GM19438 (cell line): ENCODE measurements around the gene CLCN4.

ENCODE experiments used
- ATAC-seq: cut with Tn5 transposase; IDR thresholded peaks from one replicate; pipeline ENCODE4 v1.9.1; 2021; ENCODE audit warnings: low read depth; ENCODE audit not compliant: unreplicated experiment

CLCN4 gene

DNA sequence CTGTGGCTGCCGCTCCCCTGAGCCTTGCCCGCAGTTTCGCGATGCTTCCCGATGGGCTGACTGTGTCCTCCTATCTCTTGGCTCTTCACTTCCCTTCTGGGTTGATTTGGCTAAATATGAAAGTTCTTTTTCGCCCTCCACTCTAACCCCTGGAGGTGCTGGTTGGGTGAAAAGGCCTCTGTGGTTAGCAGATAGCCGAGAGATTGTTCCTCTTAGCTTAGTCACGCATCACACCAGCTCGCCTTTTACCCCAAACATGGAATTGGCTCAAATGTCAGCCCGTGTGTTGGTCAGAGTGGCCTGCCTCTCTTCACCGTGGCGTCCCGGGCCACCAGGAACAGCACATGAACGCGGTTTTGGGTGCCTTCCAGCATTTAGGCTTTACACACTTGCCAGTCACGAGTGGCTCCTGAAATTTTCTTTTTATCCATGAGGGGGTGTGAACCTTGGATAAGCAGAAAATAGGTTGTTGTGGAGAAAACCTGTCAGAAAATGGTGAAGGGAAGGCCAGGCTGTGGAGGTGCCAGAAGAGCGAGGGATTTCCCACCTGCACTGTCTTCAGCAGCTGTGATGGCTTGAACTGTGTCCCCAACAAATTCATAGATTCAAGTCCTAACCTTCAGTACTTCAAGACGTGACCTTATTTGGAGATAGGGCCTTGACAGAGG, 8.9 kb downstream of the CLCN4 start:
- no peak for ATAC-seq

GRCh38 chrX:10166248-10166716, 9.5 kb downstream of the CLCN4 start:
- no peak for ATAC-seq

- no peak for ATAC-seq
Observed at GRCh38 chrX:10166731-10167151, 10.0 kb downstream of the CLCN4 start.

GRCh38 chrX:10167573-10167972, 10.8 kb downstream of the CLCN4 start:
- ATAC-seq, result no peak

GRCh38 chrX:10168226-10168625, 11.5 kb downstream of the CLCN4 start:
- no peak for ATAC-seq

DNA sequence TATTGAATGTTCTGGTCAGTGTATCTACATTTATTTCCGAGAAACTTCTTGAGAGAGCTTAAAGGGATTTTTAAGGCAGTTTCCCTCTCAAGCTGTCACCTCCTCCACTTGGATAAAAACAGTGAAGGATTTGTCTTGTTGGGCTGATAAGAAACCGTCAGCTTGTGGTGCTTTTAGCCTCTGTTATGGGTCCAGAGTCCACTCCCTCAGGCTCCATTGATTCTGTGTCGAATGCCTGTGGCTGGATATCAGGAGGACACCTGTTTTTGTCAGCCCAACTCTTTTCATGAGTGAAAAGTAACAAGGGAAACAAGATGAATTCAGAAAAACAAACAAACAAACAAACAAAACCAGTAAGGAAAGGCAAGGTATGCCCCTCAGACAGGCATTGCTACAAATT, 12.4 kb downstream of the CLCN4 start:
- ATAC-seq, result no peak

DNA sequence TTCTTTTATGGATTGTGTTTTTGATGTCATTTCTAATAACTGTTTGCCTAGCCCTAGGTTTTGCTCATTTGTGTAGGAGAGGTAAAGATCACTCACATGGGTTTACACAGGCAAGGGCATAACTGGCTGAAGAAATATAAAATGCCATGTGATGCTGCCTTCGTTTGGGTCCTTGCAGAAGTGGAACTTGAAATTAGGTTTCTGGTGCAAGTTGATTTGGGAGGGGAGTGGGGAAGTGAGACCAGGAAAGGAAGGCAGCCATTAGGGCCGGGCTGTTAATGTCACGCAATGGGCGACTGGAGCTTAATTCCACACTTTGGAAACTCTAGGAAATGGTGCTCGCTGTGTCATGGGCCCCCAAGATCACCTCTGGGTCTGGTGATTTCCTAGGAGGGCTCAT, 14.5 kb downstream of the CLCN4 start:
- ATAC-seq, result no peak

DNA sequence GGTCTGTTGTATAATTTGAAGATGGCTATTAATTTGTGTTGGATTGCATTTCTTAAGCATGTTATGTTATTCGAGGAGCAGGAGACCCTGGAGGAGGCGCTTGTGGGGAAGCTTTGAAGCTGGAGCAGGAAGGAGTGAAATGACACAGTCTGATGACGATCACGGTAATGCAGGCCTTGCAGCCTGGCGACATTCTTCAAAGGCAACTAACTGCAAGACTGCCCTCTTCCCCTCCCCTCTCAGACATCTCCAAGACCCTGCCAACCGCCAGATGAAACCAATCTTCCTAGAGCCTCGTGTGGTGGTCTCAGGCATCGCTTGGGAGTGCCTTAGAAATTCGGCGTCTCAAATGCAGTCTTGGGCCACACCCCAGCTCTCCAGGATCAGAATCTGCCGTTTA, 16.1 kb downstream of the CLCN4 start:
- no peak for ATAC-seq

DNA sequence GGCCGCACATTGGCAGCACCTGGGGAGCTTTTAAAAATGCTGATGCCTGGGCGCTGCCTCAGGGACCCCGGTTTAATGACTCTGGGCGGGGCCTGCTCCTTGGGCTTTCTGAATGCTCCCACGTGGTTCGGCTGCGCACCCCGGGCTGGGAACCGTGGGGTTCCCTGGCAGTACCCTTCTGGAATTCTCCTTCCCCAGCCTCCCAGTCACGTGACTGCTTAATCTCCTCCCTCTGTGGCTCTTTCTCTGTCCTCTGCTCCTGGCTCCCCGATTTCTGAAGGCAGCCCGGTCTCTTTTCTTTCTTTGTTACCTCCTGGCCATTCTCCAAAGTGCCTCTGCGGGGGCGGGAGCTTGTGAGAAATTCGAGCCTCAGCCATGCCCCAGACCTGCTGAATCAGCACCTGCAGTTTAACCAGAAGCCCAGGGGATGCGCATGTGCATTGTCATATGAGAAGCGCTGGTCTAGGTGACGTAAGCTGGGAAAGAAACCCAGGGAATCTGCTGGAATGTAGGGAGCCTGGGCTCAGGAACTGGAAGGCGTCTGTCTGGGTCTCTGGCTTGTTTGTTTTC, 16.6 kb downstream of the CLCN4 start:
- no peak for ATAC-seq

GRCh38 chrX:10174051-10174450, 17.3 kb downstream of the CLCN4 start:
- no peak for ATAC-seq

GRCh38 chrX:10174810-10175209, 18.0 kb downstream of the CLCN4 start:
- ATAC-seq, result no peak

DNA sequence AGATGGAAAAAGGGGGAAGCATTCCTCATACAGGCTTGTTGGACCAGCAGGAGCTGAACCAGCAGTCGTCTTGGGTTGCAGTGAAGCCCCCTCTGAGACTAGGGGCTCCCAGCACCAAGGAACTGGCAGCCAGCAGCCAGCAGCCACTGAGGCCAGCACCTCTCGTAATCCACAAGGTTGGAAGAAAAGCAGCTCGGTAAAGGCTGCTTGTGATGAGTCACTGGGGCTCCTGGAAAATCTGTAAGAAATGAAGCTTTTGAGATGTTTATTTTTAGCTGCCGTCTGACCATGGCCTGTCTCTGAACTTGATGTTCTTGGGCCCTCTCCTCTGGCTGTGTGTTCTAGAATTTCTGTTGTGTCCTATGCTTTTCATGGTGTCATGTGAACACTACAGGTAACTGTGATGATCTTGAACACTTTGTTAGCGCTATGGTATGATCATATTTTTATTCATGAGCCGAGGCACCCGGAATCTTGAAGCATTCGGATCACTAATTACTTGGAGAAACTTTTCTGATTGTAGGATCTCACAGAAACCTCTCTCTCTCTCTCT, 18.6 kb downstream of the CLCN4 start:
- no peak for ATAC-seq

GRCh38 chrX:10176121-10177003, 19.6 kb downstream of the CLCN4 start:
- no peak for ATAC-seq

DNA sequence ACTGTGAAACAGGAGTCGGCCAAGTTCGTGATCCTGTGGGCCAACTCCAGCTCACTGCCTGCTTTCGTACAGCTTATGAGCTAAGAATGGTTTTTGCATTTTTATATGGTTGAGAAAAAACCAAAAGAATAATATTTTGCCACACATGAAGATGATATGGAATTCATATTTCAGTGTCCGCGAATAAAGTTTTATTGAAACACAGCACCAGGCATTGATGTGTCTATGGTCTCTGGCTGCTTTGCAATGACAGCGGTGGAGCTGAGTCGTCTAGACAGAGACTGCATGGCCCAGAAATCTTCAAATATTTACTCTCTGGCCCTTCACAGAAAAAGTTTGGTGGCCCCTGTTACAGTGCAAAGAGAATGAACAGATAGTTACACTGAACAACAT, 20.2 kb downstream of the CLCN4 start:
- no peak for ATAC-seq

- no peak for ATAC-seq
Observed at GRCh38 chrX:10177601-10178000, 20.8 kb downstream of the CLCN4 start.

DNA sequence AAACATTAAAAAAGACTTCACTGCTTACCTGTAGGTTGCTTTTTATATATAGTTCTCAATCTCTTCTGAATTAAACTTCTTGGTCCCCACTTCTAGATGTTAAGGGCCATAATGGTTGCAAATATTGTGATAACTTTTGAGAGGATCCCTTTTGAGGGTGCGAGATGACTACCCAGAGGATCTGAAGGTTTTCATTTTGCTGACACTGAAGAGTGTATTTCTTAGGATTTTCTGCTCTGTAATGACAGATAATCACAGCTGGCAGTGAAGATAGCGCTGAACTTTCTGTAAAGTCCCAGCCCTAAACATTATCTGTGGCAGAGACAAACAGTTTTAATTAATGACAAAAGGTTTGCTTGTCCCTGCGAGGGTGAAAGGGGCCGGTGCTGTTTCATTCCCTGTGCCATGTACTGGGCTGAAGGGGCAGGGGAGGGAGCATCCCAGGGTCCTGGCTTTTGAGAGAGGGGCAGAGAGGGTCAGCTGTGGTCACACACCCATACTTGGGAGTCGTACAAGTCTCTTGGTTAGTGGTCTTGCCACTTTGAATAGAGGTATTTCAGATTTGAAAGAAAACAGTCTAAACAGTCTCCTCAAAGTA, 22.2 kb downstream of the CLCN4 start:
- no peak for ATAC-seq

DNA sequence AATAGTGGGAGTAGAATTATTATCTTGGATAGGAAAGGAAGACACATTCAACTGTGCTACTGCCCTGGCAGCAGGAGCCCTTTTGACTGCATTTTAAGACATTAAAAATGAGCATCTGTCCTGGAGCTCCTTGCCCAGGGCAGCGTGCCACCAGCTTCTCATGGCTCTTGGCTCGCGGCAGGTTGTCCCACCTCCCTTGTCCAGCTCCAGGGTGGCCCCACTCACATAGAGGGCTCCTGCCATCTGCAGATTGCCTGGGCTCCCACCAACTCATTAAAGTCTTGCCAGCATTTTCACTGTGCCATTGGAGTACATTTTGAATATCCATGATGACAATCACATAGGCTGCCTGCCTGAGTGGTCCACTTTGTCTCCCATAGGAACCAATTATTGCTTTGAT, 27.0 kb downstream of the CLCN4 start:
- no peak for ATAC-seq

GRCh38 chrX:10184411-10184810, 27.6 kb downstream of the CLCN4 start:
- no peak for ATAC-seq

- no peak for ATAC-seq
Observed at GRCh38 chrX:10186355-10186754, 29.6 kb downstream of the CLCN4 start.

DNA sequence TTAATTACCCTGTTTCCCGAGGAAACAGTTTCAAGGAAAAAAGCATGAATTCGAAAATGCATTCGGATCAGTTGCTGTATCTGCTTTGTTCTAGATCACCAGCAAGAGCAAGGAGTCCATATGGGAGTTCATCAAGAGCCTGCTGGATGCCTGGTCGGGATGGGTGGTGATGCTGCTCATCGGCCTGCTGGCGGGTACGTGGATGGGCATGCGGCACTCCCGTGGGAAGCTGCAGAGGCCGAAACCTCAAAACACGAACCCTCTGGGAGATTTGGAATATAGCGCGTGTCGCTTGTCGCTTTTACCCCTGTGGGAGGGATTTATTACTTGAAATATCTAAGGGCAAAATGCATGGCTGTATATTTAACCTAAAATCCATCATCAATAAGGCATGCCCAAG, 30.6 kb downstream of the CLCN4 start:
- ATAC-seq, result no peak
